Lower lobe of right lung (tissue), 2 donors: ENCODE results near the gene GFY. TPM values are rescaled to one million over a fixed set of nuclear protein-coding genes. Genes with fewer than 3 reads are reported as not detected.

ENCODE experiments used
- ATAC-seq, 2 donors: fragments of 200-7000 bp; cut with Tn5 transposase; one replicate each; pipeline ENCODE4 v1.9.1; 2020 to 2022; ENCODE audit warnings: mild to moderate bottlenecking in 2 of 2, moderate library complexity in 2 of 2
- DNase-seq: peaks from one replicate; pipeline ENCODE4 v3.0.0-alpha.2; 2020
- H3K27ac ChIP-seq: fragments of 200-600 bp; one replicate; pipeline ENCODE4 v1.8.0; 2022
- H3K27me3 ChIP-seq: fragments of 200-600 bp; one replicate; pipeline ENCODE4 v1.8.0; 2022; ENCODE audit warnings: low read depth
- H3K36me3 ChIP-seq: fragments of 200-600 bp; one replicate; pipeline ENCODE4 v1.8.0; 2022; ENCODE audit warnings: mild to moderate bottlenecking
- H3K4me1 ChIP-seq: fragments of 200-600 bp; one replicate; pipeline ENCODE4 v1.8.0; 2022
- H3K4me3 ChIP-seq: fragments of 200-600 bp; one replicate; pipeline ENCODE4 v1.8.0; 2022; ENCODE audit warnings: mild to moderate bottlenecking
- H3K9me3 ChIP-seq: fragments of 200-600 bp; one replicate; pipeline ENCODE4 v1.8.0; 2022
- intact Hi-C: fragments of 100-400 bp; cut with DNase I; formaldehyde crosslinking; loops from one replicate; pipeline ENCODE4 v1.11.0; 2022
- total RNA-seq: library from RNA; stranded (reverse); fragmentation: NEBNext Ultra II Directional; extraction: Animal tissue kit (Norgen Biotek cat#: 25700); gene quantifications from one replicate; pipeline ENCODE4 v1.2.1, GENCODE V29; 2021
- TF ChIP-seq, protein P1 (sequence below): fragments of 200-600 bp; IDR thresholded peaks from one replicate; pipeline ENCODE4 v1.8.0; 2022; ENCODE audit warnings: antibody characterized with exemption, mild to moderate bottlenecking
- donor health status: DM: no; HTN: yes; CAD: no; lungs with severe emphysema.

GFY gene
- total RNA-seq, 1 donor from 2014 or later: not detected

DNA sequence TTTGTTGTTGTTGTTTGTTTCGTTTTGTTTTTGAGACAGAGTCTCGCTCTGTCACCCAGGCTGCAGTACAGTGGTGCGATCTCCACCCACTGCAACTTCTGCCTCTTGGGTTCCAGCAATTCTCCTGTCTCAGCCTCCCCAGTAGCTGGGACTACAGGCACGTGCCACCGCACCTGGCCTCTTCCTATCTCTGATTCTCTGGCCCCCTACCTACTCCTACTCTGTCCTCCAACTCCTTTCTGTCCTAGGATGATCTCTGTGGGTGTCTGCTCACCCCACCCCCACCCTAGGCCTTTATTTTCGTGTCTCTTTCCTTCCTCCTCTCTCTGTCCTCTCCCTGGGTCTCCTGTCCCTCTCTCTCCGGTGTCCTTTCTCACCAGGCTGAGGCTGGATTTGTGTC, 25.2 kb downstream of the GFY start:
- no peak for DNase-seq
- TF ChIP-seq, protein P1, sequence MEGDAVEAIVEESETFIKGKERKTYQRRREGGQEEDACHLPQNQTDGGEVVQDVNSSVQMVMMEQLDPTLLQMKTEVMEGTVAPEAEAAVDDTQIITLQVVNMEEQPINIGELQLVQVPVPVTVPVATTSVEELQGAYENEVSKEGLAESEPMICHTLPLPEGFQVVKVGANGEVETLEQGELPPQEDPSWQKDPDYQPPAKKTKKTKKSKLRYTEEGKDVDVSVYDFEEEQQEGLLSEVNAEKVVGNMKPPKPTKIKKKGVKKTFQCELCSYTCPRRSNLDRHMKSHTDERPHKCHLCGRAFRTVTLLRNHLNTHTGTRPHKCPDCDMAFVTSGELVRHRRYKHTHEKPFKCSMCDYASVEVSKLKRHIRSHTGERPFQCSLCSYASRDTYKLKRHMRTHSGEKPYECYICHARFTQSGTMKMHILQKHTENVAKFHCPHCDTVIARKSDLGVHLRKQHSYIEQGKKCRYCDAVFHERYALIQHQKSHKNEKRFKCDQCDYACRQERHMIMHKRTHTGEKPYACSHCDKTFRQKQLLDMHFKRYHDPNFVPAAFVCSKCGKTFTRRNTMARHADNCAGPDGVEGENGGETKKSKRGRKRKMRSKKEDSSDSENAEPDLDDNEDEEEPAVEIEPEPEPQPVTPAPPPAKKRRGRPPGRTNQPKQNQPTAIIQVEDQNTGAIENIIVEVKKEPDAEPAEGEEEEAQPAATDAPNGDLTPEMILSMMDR: no peak
- Histone ChIP-seq H3K9me3 (no peaks in the 10 kb centered on the region), H3K27me3 (no peaks in the 10 kb centered on the region), H3K4me3 (peak overlapping the region; percentile 71), H3K36me3 (peaks cover 29% of the 10 kb centered on the region), H3K27ac (no peak overlapping the region), H3K4me1 (peaks cover 28% of the 10 kb centered on the region)
- no peak for ATAC-seq
- intact Hi-C loops: no loop called here

GRCh38 chr19:49451430-49452181, 26.4 kb downstream of the GFY start, which contains the start of gene PIH1D1:
Gene PIH1D1 (minus strand): TSS chr19:49451814. CDS start chr19:49451574, 240 bp downstream.
- peak within 1 kb of the TSS; percentile 96 for H3K27ac ChIP-seq
- H3K4me1 ChIP-seq: peaks cover 29% of the 10 kb centered on the region
- ATAC-seq (peak; percentile 89 to 90), DNase-seq (peak; percentile 98)
- H3K4me3 ChIP-seq: peak within 1 kb of the TSS; percentile 71
- H3K36me3 ChIP-seq: peaks cover 24% of the 10 kb centered on the region
- TF ChIP-seq, protein P1: no peak
- no peaks in the 10 kb centered on the region for H3K9me3 ChIP-seq
- intact Hi-C loops: no loop called here
- H3K27me3 ChIP-seq: no peaks in the 10 kb centered on the region

GRCh38 chr19:49453013-49453756, 28.0 kb downstream of the GFY start, which contains the start of gene ALDH16A1:
Gene ALDH16A1 (plus strand): TSS chr19:49453225. CDS start chr19:49453332, 107 bp downstream.
- TF ChIP-seq, protein P1: no peak
- H3K4me1 ChIP-seq: peaks cover 33% of the 10 kb centered on the region
- H3K4me3 ChIP-seq: peak within 1 kb of the TSS; percentile 71
- H3K36me3 ChIP-seq: peaks cover 14% of the 10 kb centered on the region
- peak within 1 kb of the TSS; percentile 96 for H3K27ac ChIP-seq
- intact Hi-C loops: no loop called here
- peak; percentile 99 for DNase-seq
- no peaks in the 10 kb centered on the region for H3K9me3 ChIP-seq
- H3K27me3 ChIP-seq: no peaks in the 10 kb centered on the region
- peak; percentile 95 for ATAC-seq

GRCh38 chr19:49453757-49454240, 28.6 kb downstream of the GFY start:
- DNase-seq: no peak

DNA sequence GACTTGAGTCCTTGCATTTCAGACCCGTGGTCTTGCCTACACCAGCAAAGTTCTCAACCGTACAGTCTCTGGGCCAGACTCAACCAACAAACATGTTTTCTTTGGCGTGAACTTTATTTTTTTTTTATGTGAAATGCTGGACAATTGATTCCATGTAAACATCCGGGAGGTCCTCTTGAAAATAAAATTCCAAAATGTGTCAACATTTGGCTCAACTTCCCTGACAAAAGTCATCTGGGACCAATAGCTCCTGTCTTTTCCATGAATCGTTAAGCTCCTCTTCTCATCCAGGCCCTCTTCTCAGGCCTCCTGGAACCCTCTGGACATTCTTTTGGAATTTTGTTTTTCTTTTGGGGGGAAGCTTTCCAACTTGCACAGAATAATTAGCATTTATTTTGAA, 30.6 kb downstream of the GFY start:
- intact Hi-C loops: no loop called here
- H3K36me3 ChIP-seq: peaks cover 21% of the 10 kb centered on the region
- TF ChIP-seq, protein P1: no peak
- H3K9me3 ChIP-seq: no peaks in the 10 kb centered on the region
- no peaks in the 10 kb centered on the region for H3K27me3 ChIP-seq
- no peak for ATAC-seq
- H3K4me1 ChIP-seq: peaks cover 28% of the 10 kb centered on the region
- DNase-seq: no peak
- H3K4me3 ChIP-seq: no peak overlapping the region
- H3K27ac ChIP-seq: peak overlapping the region; percentile 52

More at GRCh38 chr19:49453757-49454240, 28.6 kb downstream of the GFY start:
- Histone ChIP-seq H3K4me3 (peak overlapping the region; percentile 67), H3K36me3 (peaks cover 9% of the 10 kb centered on the region), H3K4me1 (peaks cover 37% of the 10 kb centered on the region), H3K9me3 (no peaks in the 10 kb centered on the region), H3K27ac (peak overlapping the region; percentile 96), H3K27me3 (no peaks in the 10 kb centered on the region)
- TF ChIP-seq, protein P1: no peak
- no peak for ATAC-seq
- intact Hi-C loops: no loop called here
